GM21381 (cell line): ENCODE data around the gene MAP2.

Experiments
- ATAC-seq: cut with Tn5 transposase; IDR thresholded peaks from one replicate; pipeline ENCODE4 v1.9.1; 2021; ENCODE audit warnings: mild to moderate bottlenecking, moderate library complexity; ENCODE audit not compliant: unreplicated experiment

The MAP2 gene

DNA sequence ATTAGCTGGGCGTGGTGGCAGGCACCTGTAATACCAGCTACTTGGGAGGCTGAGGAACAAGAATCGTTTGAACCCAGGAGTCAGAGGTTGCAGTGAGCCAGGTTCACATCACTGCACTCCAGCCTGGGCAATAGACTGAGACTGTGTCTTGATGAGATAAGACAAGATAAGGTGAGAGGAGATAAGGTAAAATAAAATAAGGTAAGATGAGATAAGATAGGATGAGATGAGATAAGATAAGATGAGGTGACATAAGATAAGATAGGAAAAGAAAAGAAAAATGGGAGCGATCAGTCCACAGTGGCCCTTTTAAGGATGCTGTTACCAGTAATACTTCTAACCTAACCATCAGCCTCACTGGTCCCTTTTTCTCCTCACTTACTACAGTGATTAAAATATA, 213.4 kb downstream of the MAP2 start:
- ATAC-seq = no peak

DNA sequence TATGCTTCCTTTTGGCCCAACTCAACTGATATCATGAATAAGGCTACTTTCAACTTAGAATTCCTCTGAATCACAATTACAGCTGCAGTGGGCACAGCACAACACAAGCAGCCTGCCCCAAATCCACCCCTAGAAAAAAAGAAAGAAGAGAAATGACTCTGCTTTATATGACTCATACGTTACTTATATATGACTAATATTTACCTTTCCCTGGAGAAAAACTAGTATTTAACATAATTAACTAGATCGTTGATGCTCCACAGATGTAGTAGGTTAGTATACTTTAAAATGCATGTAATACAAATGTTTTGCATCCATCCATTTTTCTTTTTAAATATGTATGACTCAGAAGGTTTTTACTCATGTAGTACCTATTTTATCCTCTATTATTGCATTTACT, 214.5 kb downstream of the MAP2 start:
- ATAC-seq = no peak

DNA sequence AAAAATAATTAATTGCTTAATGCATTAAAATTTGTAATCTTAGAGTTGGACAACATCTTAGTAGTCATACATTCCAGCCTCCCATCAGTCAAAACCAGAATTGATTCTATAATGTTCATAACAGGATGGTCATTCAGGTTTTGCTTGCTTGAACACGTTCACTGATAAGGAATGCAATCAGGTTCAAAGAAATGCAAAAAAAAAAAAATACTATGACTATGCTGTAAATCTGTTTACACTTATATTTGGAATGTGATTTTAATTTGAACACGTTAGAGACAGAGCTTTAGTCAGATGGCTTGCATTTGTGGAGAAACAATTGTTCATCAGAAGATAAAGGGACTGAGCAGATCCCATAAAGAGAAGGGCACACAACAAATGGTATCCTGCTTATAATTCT, 216.5 kb downstream of the MAP2 start:
- no peak for ATAC-seq

DNA sequence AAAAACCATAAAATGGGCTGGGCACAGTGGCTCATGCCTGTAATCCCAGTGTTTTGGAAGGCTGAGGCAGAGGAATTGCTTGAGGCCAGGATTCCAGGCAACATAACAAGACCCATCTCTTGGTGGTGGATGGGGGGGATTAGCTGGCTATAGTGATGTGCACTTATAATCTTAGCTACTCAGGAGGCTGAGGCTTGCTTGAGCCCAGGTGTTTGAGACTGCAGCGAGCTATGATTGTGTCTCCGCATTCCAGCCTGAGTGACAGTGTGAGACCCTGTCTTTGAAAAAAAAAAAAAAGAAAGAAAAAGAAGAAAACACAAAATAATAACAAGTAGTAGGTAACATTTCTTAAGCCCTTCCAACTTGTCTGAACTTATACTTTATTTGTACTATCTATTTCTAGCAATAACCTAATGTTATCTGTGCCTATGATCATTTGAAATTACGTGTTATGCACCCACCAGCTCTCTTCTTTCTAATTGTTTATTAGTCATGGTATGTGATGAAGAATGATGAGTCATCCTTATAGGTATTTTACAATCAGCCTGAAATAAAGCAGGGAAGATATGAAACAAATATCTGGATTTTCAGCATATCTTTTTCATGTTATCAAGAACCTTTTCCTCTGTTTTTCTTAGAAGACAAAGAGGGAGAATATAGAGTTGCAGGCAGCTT, 218.4 kb downstream of the MAP2 start:
- ATAC-seq = no peak

DNA sequence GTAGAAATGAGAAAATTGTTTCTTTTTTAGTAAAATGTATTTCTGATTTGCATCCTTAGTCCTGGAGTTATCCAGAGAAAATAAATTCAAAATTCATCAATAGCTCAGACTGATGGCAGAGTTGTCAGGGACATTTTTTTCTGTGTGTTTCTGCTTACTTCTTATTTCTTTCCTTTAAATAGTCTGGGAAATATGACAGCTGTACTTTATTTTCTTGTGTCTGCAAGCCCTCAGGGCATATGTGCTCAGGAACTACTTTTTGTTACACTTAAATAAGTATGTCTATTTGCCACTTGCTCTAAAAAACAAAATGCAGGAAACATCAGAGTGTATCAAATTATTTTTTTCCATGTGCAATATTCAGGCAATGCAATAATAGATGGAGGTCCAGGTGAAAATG, 221.0 kb downstream of the MAP2 start:
- no peak for ATAC-seq

DNA sequence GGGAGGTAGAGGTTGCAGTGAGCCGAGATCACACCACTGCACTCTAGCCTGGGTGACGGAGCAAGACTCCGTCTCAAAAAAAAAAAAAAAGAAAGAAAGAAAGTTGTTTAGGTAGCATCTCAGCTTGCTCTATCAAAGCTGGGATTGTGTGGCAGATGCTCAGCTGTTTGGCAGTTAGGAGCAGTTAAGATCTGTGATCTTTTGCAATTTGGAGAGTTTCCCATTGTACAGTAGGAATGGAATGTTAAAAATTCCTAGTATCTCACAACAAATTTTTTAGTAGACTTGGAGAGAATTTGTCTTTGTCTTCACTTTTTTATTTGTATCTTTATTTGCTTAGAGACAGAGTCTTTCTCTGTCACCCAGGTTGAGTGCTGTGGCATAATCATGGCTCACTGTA, 224.9 kb downstream of the MAP2 start:
- ATAC-seq = no peak

DNA sequence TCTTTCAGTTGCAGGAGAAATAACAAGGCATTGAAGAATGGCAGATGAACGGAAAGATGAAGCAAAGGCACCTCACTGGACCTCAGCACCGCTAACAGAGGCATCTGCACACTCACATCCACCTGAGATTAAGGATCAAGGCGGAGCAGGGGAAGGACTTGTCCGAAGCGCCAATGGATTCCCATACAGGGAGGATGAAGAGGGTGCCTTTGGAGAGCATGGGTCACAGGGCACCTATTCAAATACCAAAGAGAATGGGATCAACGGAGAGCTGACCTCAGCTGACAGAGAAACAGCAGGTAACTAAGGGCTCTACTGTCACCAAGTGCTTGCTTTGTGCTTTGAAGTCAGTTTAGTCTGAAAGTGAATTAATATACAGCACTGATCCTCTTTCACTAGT, 229.3 kb downstream of the MAP2 start:
- ATAC-seq = no peak

DNA sequence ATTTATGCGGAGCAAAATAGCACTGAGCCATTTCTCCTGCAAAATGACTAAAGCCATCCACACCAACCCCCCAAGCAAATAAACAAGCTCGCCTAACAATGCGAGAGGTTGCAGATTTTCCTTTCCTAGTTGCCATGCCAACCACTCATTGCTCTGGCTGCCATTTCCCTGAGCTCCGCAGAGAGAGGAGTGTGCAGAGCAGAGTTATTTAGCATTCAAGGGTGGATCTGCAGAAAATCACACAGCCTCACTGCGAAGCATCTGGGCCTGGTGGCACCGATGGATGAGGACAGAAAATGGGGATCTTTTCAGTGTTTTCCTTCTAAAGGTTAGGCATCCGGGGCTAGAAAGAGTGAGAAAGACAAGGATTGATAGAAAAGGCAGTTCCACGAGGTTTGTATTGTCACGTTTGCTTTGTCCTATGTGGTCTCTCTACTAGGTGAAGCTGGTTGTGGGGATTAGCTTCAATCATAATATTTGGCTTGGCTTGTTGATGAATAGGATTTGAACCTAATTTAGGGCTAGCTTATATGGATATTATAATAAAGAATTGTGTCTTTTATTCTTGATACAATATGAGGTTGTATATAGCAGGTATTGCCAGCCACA, 237.5 kb downstream of the MAP2 start:
- ATAC-seq = no peak

DNA sequence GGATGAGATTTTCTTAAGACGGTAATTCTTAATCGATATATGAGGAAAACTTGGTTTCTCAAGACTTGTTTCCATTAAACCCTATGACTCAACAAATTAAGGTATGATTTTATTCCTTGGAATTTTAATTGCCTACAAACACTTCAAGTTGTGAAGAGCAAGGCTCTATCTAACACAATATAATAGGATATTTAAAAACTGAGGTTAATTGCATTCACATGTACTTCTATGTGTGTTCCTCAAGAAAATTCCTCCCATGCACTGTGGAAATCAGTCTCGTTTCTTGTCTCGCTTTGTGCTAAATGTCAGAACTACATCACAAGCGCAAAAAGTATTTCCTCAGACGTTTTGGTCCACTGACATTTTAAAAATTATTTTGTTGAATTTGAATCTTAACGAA, 238.2 kb downstream of the MAP2 start:
- ATAC-seq = no peak

DNA sequence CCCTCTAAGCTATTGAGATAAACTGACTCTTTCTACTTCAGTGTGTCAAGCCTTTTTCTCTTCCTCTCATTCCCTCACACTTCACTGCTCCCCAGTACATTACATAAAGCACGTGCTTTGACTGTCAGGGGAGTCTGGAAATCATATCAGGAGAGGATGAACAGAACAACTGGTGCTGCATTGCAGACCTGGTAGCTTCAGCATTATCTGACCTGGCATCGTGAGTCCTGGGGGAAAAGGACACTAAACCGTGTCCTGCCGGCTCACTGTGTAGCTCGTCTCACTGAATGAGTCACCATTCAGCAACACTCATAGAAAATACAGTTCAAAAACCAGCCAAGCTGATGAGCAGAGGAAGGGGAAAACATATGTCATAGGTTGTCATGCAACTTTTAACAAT, 239.3 kb downstream of the MAP2 start:
- no peak for ATAC-seq

DNA sequence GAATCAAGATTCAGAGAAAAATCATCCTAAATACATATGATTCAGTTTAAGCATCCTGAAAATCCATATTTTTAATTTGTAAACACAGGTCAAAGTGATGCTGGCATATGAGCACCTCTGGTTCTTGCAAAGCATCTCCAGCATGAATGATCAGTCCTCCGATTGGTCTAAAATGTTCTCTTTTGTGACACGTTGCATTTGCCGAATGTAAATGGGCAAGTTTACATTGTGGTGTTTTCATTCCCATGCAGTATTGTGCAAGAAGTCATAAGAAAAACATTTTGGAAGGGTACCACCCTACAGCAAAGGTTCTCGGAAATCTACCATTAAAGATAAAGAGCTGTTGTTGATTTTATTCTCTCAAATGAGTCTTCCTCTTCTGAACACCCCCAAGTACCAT, 239.8 kb downstream of the MAP2 start:
- ATAC-seq = no peak

DNA sequence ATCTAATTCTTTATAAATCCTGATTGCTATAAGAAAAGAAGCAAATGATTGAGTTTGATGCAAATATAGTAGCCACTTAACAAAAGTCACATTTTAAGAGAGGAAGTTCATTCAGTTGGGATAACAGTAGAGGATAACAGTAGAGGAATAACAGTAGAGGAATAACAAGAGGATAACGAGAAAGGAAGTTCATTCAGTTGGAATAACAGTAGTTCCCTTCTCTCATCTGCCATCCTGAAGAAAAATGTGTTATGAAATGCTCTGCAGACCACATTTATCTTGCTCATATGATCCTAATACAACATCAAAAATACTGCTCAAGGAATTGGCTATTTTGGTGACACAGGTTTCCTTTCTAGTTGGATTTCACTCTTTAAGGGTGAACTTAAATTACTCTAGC, 242.4 kb downstream of the MAP2 start:
- no peak for ATAC-seq

DNA sequence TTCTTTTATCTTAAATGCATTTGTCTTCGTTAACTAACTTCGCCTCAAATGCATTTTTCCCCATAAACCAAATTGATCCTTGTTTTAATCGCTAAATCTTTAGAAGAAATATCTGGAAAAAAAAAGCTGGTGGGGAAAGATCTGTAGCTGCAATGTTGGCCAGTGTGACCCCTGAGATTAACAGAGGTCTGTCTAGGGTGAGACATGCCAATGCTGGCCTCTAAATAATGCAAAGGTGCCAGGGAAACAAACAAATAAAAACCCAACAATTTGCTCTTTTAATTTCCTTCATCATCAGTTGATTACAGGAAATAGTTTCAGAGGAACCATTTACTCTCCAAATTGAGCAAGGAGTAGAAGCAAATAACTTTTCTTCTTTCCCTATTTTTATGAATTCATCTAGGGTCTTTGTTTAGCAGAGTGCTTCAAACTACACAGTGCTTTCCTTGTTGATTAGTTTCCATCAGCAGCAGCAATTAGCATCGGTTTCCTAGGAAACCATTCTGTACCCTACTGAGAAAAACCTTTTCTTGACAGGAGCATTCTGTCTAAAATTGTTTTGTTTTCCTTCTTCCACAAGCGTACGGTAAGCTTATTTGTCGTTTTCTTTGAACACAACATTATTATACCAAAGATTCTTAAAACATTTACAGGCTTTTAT, 247.3 kb downstream of the MAP2 start:
- ATAC-seq = no peak

DNA sequence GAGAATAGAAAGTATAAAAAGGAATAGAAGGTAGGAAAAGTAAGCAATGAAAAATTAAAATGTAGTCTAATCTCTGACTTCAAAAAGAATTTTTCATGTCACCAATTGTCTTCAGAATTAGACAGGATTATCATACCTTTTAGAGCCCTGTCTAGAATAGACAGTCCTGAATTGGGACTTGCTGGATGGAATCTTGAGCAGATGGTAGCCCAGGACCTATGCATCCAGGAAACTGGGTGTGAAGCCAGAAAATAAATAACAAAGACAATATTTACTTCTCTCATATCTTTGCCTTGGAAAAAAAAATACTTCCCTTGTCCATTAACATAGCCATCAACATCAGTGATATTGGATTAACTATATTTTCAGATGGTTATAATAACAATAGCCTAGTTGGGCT, 250.0 kb downstream of the MAP2 start:
- no peak for ATAC-seq

DNA sequence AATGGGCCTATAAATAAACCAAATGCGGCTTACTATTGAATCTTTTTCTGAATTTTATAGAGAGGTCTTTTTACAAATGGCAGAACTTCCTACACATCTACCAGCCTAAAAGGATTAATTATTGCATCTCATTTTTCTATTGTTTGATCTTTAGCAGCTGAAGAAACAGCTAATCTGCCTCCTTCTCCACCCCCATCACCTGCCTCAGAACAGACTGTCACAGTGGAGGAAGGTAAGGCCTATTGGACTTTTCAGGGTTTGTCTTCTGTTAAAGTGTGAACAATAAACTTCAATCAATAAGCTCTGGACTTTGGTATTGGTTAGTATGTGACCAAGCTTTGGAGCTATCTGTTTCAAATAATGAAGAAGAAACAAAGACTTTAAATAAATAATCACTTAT, 256.7 kb downstream of the MAP2 start:
- no peak for ATAC-seq

DNA sequence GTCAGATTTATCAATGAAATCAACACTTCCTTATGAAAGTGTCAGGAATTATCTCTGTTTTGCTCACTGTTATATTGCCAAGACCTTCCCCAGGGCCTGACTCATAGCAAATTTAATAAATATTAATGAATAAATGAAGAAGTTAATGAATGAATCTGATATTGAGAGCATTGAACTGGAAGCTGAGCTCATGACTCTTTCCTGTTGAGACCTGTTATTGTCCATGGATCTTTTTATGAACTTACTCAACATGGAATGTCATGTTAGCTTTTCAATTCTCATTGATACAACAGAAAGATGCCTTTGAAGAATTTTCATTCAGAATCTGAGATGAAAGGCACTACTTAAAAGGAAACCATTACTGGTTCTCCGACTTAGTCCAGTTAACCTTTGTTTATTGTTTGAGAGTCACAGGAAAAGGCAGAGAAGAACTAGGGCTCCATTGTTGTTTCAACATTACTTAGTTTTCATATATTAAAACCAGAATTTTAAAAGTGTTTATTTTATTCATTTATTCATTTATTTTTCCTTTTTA, 257.4 kb downstream of the MAP2 start:
- no peak for ATAC-seq

DNA sequence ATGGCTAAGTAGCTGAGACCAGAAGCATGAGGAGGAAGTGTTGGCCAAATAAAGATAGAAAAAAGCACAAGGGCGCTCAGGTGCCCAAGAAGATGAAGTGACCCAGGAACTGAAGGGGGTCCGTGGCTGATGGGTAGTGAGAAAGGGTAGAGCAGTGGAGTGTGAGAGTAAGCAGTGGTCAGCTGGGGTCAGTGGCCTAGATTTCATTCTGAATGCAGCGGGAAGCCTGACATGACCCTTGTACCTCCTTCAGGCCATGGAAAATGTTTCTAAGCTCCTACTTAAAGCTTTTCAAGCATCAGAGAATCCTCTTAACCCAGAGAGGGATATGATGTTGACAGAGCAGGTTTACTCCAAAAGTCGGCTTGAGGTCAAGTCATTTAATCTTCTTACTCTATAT, 258.8 kb downstream of the MAP2 start:
- ATAC-seq = no peak

DNA sequence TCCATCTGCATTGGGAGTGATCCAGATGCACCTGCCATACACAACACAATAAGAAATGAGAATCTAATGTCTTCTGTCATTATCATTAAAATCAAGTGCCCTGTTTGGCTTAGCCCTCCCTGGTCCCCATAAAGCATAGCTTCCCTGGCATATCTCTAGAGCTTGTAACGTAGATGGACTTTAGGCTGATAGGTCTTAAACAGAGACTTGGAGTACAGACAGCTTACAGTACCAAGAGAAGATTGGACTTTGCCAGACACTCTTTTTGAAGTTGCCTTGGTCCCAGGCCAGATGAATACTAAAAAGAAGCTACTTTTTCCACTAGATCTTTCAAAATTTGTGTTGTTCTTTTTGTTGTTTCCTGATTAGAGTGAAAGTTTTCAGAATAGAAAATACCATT, 261.5 kb downstream of the MAP2 start:
- no peak for ATAC-seq

DNA sequence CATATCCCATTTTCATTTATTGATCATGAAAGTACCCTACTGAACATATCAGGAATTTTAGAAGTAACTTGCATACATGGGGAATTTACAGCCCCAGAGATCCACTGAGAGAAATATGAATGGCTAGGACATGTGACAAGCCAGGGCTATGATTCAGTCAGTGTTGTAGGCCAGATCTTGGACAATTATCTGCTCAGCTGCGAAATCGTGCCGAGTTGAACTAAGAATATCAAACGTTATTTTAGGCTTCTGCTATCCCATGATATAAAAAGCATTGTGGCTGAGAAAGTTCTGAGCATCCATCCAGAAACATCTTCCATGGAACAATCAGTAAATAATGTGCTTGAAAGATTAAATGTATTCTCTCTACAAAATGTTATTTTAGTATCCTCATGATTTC, 262.1 kb downstream of the MAP2 start:
- no peak for ATAC-seq

DNA sequence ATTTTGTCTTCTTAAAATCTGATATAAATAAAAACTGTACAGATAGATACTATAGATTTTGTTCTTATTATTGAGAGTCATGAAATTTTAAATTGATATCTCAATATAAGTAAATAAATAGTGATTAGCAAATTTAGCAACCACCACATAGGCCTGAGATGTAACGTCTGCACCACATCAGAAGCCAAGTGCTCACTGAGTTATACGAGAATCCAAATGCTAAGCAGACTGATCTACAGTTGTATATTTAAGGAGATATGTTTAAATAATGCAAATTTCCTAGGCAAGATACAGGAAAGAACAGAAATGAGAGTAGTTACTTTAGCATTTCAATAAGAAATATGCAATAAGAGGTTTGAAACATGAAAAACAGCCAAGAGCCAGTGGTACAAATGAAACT, 262.6 kb downstream of the MAP2 start:
- no peak for ATAC-seq

DNA sequence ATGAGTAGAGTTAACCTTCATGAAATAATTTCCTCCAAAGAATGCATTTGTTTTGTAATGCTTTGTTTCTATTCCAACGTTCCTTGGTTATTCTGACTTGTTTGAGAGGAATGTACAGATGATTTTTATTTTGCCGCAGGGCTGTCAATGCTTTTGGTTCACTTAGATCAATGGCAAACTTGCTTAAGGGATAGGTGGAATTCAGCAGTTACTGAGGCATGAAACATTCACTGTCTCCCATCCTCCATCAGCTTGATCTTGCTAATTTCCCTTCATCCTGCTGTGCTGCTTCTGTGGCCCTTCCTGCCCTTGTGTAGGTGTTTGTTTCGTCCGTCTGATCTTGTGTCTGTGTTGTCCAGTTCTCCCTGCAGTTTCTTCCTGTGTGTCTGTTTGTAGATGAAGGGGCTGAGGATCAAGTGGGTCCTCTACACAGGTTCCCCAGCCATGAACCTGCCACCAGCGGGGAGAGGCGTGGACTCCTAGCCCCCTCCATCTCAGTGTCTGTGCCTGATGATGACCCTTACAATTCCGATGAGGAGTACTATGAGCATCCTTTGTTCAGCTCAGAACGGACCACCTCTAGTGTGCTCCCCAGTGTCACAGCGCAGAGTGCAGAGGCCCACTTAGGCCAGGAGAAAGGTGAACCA, 263.6 kb downstream of the MAP2 start:
- no peak for ATAC-seq

DNA sequence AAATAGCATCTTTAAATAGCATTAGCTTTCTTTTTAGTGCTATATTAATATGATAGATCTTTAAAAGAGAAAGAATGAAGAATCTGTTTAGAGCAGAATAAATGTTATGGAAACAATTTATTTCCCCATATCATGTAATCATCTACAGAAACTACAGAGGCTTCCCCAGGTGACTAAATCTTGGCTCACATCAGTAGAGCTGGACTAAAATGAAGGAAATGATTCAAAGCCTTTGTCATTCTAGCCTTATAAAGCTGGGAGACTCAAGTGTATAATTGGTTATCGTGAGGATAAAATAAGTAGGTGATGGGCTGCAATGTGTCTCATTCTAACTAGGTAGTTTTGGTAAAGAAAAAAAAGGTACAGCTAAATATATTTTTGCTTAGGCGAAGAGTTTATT, 264.5 kb downstream of the MAP2 start:
- no peak for ATAC-seq
